HG03442 (cell line): Measurements from ENCODE around the gene LCN1.

ENCODE experiments used
- ATAC-seq: cut with Tn5 transposase; IDR thresholded peaks from one replicate; pipeline ENCODE4 v1.9.1; 2021; ENCODE audit warnings: mild to moderate bottlenecking, moderate library complexity; ENCODE audit not compliant: unreplicated experiment

The LCN1 gene

GRCh38 chr9:135520916-135521607 lies at the start of gene LCN1:
Gene LCN1, plus strand, starts transcription at chr9:135521440. Its CDS starts 58 bp downstream, at chr9:135521498.
- ATAC-seq: no peak

DNA sequence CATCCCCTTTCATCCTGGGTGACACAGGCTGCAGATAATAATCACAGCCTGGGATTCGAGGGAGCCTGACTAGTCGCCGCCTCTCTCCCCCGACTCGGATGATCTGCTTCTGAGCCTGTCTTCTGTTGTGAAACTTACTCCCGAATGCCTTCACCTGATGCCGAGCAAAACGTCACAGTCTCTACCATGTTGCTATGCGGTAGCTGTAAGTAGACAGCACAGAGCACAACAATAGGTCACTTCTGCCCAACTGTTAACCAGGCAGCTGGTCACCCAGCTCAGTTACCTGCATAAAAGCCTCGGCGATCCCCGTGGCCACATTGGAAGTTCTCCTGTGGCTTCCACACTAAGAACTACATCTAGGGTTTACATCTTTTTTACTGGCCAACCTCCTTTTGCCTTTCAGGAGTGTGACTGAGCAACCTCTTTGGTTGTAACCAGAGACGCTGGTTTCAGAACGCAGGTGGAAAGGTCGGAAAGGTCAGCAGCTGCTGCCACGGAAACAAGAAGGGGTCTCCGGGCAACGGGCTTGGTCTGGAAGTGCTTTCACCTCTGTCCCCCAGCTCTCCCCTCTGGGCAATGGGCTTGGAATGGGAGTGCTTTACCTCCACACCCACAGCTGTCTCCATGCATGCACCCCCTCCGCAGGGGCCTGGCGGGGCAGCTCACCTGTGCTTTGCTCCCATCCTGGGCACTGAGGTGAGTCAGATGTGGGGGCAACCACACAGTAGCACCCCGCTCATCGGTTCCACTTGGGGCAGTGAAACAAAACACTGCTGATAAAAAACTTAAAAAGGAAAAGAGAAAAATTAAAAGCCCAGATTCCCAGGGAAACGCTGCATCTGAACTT lies 49.2 kb upstream of the LCN1 start:
- ATAC-seq: no peak

GRCh38 chr9:135473972-135474543 lies 47.2 kb upstream of the LCN1 start:
- ATAC-seq: no peak

GRCh38 chr9:135474915-135475314 lies 46.3 kb upstream of the LCN1 start:
- ATAC-seq: no peak

DNA sequence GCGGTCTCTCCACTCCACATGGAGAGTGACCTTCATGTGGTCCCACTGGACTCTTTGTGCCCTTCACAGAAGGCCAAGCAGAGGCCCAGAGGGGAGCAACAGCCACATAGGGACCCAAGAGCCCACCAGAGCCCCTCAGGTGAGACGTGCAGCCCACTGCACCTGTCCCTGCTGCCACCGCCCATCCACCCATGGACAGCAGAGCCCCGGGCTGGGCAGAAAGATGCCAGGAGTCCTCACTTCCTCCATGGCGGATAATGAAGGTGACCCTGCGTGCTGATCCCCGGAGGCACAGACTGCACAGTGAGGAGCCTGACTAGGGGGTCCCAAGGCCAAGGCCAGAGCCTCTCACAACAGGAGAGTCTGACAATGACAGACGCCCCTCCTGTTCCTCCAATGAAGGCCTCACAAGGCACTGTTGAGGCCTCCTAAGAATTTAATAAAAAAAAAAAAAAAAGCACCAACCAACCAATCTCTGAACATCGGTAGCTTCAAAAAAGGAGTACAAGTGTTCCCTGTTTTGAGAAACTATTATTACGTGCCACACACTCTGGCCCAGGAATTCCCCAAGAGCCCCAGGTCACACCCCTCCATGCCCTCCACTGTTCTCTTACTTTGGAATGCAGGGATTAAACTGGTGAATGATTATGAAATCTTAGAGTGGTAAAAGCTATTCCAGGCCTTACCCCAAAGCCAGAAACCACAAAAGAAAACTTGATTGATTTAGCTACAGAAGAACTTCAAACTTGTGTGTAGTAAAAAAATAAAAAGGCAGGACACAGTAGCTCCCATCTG lies 44.5 kb upstream of the LCN1 start:
- no peak for ATAC-seq

DNA sequence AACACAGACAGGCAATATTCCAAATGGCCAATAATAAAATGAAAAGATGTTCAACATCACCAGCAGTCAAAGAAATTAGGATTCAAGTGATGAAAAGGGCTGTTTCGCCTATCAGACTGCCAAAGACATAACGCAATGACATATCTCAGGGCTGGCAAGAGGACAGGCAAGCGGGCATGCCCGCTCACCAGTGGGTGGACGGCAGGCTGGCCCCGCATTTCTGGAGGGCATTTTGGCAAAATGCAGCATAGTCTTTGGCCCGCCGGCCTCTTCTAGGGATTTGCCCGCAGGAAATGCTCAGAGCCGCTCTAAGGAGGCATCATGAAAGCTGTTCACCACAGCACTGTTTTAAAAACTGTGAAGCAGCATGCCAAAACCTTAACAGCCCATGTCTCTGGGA lies 43.0 kb upstream of the LCN1 start:
- ATAC-seq: no peak

DNA sequence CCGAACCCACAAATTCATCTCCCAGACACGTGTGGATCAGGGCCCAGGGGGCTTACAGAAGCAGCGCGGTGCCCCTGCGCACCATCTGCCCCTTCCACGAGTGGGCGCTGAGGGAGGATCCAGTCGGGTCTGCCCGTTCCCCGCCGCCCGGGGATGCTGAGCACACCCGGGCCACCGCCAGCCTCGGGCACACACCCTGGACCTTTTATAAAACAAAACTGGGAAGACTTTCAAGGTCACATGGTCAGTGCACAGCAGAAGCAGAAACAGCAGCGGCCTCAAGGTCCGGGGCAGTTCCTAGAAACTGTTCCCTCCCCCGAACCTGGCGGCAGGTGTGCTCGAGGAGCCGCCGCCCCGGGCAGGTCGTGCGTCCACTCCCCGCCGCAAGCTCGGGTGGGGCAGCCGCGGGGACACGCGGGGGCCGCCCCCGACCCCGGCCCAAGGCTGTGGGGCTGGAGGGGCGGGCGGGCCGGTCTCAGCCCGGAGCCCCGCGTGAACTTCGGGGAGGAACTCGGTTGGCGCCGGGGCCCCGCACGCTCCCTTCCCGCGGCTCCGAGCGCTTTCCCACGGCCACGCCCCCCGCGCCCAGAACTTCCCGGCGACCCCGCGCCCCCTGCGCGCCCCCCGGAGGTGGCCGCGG lies 42.3 kb upstream of the LCN1 start:
- ATAC-seq: no peak

DNA sequence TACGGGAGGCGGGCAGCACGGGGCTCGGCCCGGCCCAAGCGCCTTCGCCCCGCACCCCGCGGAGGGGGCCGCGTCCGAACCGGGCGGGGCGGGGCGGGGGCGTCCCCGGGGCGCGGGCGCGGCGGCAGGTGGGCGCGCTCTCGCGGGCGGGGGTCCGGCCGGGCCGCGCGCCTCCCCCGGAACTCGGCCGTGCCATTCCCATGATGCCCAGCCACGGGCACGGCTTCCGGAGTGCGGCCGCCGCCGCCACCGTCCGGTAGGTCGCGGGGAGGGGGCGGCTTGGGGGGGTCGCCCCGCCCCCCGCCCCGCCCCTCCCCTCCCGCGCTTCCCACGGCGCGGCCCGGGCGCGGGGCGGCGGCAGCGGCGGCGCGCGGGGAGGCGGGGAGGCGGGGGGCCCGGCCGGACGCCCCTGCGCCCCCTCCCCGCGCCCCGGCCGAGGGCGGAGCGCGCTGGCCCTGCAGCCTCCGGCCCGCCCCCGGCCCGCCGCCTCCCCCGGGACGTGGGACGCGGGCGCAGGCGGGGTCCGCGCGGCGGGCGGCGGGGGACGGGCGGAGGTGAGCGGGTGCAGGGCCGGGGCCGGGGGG lies 41.7 kb upstream of the LCN1 start, which contains the start of gene PPP1R26:
PPP1R26 (plus strand) TSS at position 314 of the 584 bp plus-strand sequence. CDS start 4,729 bp downstream, outside the sequence.
- no peak for ATAC-seq

- ATAC-seq: no peak
Measured at GRCh38 chr9:135480071-135480939, 40.9 kb upstream of the LCN1 start.

- no peak for ATAC-seq
Measured at GRCh38 chr9:135480940-135481310, 40.3 kb upstream of the LCN1 start.

- no peak for ATAC-seq
Measured at GRCh38 chr9:135482015-135482754, 39.1 kb upstream of the LCN1 start.

GRCh38 chr9:135484460-135485277 lies 36.6 kb upstream of the LCN1 start:
- no peak for ATAC-seq

DNA sequence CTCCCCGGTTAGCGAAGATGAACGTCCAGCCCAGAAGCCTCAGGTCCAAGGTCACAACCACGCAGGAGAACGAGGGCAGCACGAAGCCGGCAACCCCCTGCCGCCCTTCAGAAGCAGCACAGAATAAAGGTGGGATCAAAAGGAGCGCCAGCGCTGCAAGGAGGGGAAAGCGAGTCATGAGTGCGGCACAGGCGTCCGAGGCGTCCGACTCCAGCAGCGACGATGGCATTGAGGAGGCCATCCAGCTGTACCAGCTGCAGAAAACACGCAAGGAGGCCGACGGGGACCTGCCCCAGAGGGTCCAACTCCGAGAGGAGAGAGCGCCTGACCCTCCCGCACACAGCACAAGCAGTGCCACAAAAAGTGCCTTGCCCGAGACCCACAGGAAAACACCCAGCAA lies 35.9 kb upstream of the LCN1 start:
- no peak for ATAC-seq

DNA sequence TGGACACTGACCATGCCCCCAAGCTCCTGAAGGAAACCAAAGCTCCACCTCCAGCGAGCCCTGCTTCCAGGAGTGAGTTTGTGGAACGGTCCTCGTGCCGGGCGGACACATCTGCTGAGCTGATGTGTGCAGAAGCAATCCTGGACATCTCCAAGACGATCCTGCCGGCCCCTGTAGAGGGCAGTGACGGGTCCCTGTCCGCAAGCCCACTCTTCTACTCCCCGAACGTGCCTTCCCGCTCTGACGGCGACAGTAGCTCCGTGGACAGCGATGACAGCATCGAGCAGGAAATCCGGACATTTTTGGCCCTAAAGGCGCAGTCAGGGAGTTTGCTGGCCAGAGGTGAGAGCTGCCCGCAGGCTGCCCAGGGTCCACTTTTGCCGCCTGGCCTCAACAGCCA lies 35.4 kb upstream of the LCN1 start:
- ATAC-seq: no peak

GRCh38 chr9:135486267-135487065 lies 34.8 kb upstream of the LCN1 start:
- no peak for ATAC-seq

DNA sequence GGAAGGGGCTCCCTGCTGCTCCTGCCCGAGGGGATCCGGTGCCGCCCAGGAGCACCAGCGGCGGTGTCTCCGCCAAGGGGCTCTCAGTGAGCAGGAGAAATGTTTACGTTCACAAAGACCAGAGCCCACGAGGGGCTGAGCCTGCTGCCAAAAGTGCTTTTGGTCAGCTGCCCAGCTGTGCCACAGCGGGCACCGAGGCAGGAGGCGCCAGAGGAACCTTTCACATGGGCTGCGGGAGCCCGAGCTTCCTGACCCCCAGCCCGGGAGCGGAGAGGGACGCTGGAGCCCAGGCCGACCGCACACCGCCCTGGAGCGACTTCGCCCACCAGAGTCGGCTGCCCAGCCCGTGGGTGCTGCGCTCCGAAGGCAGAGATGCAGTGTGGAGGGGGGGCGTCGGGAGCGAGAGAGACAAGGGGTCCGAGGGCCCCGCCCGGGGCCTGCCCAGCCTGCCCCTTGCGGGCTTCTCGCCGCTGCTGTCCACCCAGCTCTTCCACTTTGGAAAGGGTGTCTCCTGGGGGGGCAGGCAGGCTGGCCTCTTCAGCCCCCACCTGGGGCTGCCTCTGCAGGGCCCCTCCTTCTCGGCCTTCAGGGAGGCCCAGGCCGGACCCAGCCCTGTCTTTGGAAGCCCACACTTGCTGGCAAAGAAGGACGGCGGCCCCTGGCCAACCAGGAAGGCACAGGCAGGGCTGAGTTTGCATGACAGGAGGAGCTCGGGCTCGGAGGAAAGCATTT lies 33.8 kb upstream of the LCN1 start:
- no peak for ATAC-seq
